ENCODE measurements around the gene BORCS5. TPM values are rescaled to one million over a fixed set of nuclear protein-coding genes. Genes with fewer than 3 reads are reported as not detected.
"Not testable (repeated sequence)": the region's sequence is repeated elsewhere in the genome, so short reads cannot be mapped to it uniquely, and the experiment has no call there.

Gene BORCS5
- total RNA-seq, 1 donor from 2014 or later: 3.7 TPM

DNA sequence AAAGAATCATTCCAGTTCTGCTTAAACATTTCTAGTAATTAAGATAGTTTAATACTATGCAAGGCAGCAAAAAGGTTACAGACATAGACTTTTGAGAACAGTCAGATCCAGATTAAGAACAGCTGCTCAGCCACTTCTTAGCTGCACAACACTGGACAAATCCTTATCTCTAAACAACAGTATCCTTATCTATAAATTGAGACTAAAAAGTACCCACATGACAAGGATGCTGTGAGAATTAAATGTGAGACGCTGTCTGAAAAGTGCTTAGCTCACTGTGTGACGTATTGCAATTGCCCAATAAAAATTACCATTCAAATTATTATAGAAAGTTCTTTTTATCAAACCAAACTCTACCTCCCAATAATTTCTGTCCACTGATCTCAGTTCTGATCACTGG lies 35.5 kb downstream of the BORCS5 start:
- no peak for DNase-seq (ENCODE audit: low read depth in 2 of 2)

GRCh38 chr12:12393171-12393570 lies 36.3 kb downstream of the BORCS5 start:
- no peak for DNase-seq (ENCODE audit: low read depth in 2 of 2)

DNA sequence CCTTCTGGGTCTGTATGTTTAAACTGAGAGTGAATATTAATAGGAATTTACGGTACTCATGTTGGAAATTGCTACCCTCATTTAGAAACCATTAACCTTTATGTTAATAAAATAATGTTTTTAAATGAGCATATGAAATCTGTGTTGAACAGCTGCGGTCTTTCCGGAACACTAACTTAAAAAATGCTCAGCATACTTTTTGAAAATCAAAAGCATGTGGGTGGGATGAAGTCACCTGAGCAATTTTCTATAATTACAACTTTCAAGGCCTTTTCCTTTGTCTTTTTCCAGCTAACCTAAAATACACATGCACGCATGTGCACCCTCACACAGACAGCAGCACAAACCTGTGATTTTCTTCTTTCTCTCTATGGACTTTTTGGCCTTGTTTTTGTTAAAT lies 39.8 kb downstream of the BORCS5 start:
- DNase-seq (ENCODE audit: low read depth in 2 of 2): no peak

DNA sequence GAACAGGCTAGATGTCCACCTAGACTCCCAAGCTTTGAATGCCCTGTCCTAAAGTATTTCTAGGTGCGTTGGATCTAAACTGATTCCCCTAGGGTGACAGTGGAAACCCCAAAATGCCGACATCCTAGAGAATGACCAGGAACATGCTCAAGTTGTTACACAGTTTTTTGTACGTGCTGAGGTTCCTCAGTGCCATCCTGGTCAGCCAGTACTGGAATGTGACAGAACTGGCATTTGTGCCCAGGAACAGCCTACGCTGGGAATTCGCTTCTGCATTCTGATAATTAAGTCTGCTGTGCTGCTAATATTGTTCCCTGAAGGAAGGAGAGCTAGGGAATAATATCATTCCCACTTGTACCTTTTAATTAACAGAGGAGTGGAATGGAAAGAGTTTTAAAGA lies 40.3 kb downstream of the BORCS5 start:
- DNase-seq (ENCODE audit: low read depth in 2 of 2): no peak

- peak in 1 of 2 donors; percentile 58 for DNase-seq (ENCODE audit: low read depth in 2 of 2)
Measured at GRCh38 chr12:12398026-12398859, 41.4 kb downstream of the BORCS5 start.

GRCh38 chr12:12399161-12399560 lies 42.3 kb downstream of the BORCS5 start:
- DNase-seq (ENCODE audit: low read depth in 2 of 2): no peak

GRCh38 chr12:12399776-12400305 lies 43.0 kb downstream of the BORCS5 start:
- DNase-seq (ENCODE audit: low read depth in 2 of 2): no peak

DNA sequence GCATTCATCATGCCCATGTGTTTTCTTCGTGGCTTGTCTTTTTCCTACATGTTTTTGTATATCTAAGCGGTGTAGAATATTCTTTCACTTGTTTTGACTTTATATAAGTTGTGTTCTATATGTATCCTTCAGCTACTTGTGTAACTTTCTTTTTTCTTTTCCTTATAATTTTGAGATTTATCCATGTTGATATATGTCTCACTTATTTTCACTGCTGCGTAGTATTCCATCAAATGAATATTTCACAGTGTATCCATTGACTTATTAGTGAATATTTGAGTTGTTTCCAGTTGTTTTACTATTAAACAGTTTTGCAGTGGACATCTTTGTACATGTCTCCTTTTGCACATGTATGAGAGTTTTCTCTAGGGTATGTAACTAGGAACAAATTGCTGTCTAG lies 43.9 kb downstream of the BORCS5 start:
- no peak for DNase-seq (ENCODE audit: low read depth in 2 of 2)

DNA sequence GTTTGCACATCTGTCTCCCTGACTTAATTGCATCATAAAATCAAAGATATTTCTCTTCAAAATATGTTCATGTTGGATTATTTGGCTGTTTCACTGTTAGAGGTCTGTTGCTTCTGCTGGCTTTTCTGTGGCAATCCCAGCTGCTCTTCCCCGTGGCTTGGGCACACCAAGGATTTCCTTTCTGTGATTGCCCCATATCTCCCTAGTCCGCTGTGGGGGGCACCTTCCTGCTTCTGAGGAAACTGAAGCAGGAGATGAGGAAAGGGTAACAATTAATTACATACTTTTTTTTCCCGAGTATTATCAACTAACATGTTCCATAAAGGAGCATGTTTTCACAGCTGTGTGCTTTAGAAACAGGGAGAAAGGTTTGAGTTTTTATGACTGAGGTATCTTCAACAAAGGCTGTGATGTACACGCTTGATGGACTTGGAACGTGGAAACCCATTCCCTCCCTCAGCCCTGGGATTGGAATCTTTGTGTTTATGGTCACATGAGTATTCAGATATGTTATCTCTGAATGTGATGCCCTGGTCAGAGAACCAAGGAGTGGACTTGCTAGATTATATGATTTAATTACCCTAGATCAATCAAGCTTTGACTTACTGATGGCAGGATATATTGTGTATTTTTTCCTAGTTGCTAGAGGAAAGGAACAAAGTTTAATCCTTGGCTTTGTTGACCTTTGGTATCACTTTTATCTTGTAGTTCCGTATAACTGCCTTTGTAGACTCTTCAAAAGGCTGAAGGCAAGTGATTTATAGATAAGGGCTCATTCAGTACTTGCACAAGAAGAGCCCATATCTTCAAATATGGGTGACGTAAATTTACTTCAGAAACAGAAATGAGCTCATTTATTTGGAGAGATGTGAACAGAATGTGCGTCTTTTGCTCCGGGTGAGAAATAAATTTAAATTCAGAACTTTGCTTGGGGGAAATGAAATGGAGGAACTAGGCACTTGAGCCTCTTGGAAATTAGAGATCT lies 46.7 kb downstream of the BORCS5 start:
- peak; percentile 16 to 48 for DNase-seq (ENCODE audit: low read depth in 2 of 2)

- DNase-seq (ENCODE audit: low read depth in 2 of 2): no peak
Measured at GRCh38 chr12:12404297-12404696, 47.4 kb downstream of the BORCS5 start.

- no peak for DNase-seq (ENCODE audit: low read depth in 2 of 2)
Measured at GRCh38 chr12:12405882-12406281, 49.0 kb downstream of the BORCS5 start.

GRCh38 chr12:12406762-12407161 lies 49.9 kb downstream of the BORCS5 start:
- no peak for DNase-seq (ENCODE audit: low read depth in 2 of 2)

DNA sequence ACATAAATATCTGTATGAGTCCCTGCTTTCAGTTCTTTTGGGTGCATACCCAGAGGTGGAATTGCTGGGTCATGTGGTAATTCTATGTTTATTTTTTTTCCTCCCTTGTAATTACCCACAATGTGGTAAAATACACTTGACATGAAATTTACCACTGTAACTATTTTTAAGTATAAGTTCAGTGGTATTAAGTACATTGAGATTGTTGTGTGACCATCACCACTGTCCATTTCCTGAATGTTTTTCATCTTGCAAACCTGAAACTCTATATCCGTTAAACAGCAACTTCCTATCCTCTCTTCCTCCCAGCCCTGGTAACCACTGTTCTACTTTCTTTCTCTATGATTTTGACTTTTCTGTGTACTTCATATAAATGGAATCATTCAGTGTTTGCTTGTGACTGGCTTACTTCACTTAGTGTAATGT lies 51.4 kb downstream of the BORCS5 start:
- DNase-seq (ENCODE audit: low read depth in 2 of 2): no peak

DNA sequence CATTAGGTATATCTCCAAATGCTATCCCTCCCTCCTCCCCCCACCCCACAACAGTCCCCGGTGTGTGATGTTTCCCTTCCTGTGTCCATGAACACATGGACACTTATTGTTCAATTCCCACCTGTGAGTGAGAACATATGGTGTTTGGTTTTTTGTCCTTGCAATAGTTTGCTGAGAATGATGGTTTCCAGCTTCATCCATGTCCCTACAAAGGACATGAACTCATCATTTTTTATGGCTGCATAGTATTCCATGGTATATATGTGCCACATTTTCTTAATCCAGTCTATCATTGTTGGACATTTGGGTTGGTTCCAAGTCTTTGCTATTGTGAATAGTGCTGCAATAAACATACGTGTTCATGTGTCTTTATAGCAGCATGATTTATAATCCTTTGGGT lies 52.5 kb downstream of the BORCS5 start:
- not testable (repeated sequence) for DNase-seq (ENCODE audit: low read depth in 2 of 2)

DNA sequence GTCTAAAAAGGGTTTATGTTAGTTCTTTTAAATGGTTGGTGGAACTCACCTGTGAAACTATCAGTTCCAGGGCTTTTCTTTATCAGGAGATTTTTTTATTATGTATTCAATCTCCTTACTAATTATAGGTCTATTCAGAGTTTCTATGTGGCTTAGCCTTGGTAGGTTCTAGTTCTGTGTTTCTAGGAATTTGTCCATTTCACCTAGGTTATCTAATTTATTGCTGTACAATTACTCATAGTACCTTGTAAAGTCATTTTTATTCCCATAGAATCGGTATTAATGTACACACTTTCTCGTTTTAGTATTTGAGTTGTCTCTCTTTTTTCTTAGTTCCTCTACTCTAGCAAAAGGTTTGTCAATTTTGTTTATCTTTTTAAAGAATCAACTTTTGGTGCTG lies 59.0 kb downstream of the BORCS5 start:
- no peak for DNase-seq (ENCODE audit: low read depth in 2 of 2)

- DNase-seq (ENCODE audit: low read depth in 2 of 2): not testable (repeated sequence)
Measured at GRCh38 chr12:12419165-12419564, 62.3 kb downstream of the BORCS5 start.

DNA sequence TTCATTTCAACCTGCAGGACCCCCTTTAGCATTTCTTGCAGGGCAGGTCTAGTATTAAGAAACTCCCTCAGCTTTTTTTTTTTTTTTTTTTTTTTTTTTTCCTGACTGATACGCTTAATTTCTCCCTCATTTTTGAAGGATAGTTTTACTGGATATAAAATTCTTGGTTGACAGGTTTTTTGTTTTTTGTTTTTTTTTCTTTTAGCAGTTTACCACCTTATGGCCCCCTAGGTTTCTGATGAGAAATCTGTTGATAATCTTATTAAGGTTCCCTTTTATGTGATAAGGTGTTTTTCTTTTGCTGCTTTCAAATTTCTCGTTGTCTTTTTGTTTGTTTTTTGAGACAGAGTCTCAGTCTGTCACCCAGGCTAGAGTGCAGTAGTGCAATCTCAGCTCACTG lies 66.5 kb downstream of the BORCS5 start:
- DNase-seq (ENCODE audit: low read depth in 2 of 2): no peak

DNA sequence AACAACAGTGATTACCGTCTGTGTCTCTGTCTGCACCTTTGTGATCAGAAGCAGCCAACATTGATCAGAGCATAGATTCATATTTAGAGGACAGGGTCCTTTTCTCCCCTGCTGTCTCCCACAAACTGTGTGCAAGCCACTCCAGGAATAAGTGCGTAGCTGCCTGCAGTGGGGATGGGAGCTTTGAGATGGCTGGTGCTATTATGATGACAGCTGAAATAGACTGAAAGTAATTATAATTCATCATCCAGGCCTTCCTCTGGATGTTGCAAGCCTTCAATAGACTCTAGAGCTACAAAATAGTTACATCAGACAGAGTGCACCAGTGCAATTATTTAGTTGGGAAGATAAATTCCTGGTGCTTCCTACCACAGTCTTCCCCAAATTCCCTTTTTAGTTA lies 68.1 kb downstream of the BORCS5 start:
- no peak for DNase-seq (ENCODE audit: low read depth in 2 of 2)

DNA sequence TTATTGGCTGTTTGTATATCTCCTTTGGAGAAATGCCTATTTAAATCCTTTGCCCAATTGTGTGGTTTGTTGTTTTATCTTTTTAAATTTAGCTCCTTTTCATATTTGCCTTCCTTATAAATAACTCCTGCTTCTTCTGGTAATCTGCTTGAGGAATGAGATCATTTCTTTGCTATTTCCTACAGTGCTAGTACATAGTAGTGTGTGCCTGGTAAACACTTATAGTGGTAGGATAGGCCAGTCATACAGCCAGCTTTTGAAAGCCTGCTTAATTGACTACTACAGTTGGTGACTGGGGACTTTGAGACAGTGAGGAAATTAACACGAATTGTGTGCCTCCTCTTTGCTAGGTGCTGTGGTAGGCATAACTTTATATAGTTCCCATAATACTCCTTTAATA lies 68.7 kb downstream of the BORCS5 start:
- peak in 1 of 2 donors; percentile 67 for DNase-seq (ENCODE audit: low read depth in 2 of 2)

DNA sequence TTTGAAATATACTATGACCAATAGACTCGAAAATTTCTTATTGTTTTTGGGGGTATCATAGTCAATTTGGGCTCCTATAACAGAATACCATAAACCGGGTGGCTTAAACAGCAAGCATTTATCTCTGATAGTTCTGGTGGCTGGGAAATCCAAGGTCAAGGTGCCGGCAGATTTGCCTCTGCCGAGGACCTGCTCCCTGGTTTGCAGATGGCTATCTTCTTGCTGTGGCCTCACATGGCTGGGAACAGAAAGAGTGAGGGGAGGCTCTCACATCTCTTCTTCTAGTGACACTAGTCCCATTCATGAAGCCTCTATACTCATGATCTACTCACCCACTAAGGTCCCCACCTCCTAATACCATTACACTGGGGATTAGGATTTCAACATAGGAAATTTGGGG lies 70.7 kb downstream of the BORCS5 start:
- no peak for DNase-seq (ENCODE audit: low read depth in 2 of 2)

GRCh38 chr12:12428047-12428446 lies 71.2 kb downstream of the BORCS5 start:
- DNase-seq (ENCODE audit: low read depth in 2 of 2): no peak

All from dermis microvascular lymphatic vessel endothelial cell (primary cell).